ENCODE measurements around the gene ADAM11. TPM values are rescaled to one million over a fixed set of nuclear protein-coding genes. Genes with fewer than 3 reads are reported as not detected.

Gene ADAM11
- total and polyA plus RNA-seq, 2 of the 13 experiments (the other 11 are each of a cell fraction or from before 2014, with no cell fraction given) = 0.38 to 0.91 TPM

GRCh38 chr17:44774271-44775135, 15.7 kb downstream of the ADAM11 start (continued):
- peak; percentile 35; the same call in 1 of the 2 replicates for TF ChIP-seq HOMEZ (CRISPR knock-in tag; IDR thresholded peaks at IDR 0.05; ENCODE audit: low read depth)
- TF ChIP-seq ZBTB7B (CRISPR knock-in tag; IDR thresholded peaks at IDR 0.05) = no peak; the same call in 1 of the 2 replicates
- TF ChIP-seq ZNF773 (CRISPR knock-in tag; IDR thresholded peaks at IDR 0.05; ENCODE audit: borderline replicate concordance) = no peak
- no peak for TF ChIP-seq ZNF275 (CRISPR knock-in tag; IDR thresholded peaks at IDR 0.05; ENCODE audit: borderline replicate concordance)
- no peak for TF ChIP-seq SRSF4 (IDR thresholded peaks at IDR 0.05; ENCODE audit: low read depth, low read length, poor library complexity, severe bottlenecking)
- TF ChIP-seq YEATS4 (CRISPR knock-in tag; IDR thresholded peaks at IDR 0.05; ENCODE audit: borderline replicate concordance) = no peak; the same call in 1 of the 2 replicates
- no peak for TF ChIP-seq ZMYM3 (CRISPR knock-in tag; IDR thresholded peaks at IDR 0.05)
- no peak for TF ChIP-seq SETDB1 (CRISPR knock-in tag; IDR thresholded peaks at IDR 0.05; ENCODE audit: borderline replicate concordance)
- no peak for TF ChIP-seq THAP7 (CRISPR knock-in tag; IDR thresholded peaks at IDR 0.05)
- TF ChIP-seq SP2 (CRISPR knock-in tag; IDR thresholded peaks at IDR 0.05) = no peak
- TF ChIP-seq ZNF776 (CRISPR knock-in tag; IDR thresholded peaks at IDR 0.05) = no peak; the same call in 1 of the 2 replicates
- 0 out of 2 replicates have a peak, but pooled peaks have one; percentile 34 for TF ChIP-seq THAP11 (CRISPR knock-in tag; IDR thresholded peaks at IDR 0.05)
- TF ChIP-seq MBD4 (IDR thresholded peaks at IDR 0.05; ENCODE audit: borderline replicate concordance, low read length) = no peak
- TF ChIP-seq ZNF652 (CRISPR knock-in tag; IDR thresholded peaks at IDR 0.05; ENCODE audit: borderline replicate concordance, low read depth) = no peak
- TF ChIP-seq MLXIP (CRISPR knock-in tag; IDR thresholded peaks at IDR 0.05; ENCODE audit: borderline replicate concordance) = no peak
- TF ChIP-seq ZEB1 (IDR thresholded peaks at IDR 0.05; ENCODE audit: insufficient replicate concordance, low read depth) = no peak
- no peak for TF ChIP-seq ONECUT2 (CRISPR knock-in tag; IDR thresholded peaks at IDR 0.05)
- no peak for TF ChIP-seq BATF2 (CRISPR knock-in tag; IDR thresholded peaks at IDR 0.05)
- no peak for TF ChIP-seq CBX2 (IDR thresholded peaks at IDR 0.05; ENCODE audit: low read depth, low read length)
- TF ChIP-seq CBX2 (CRISPR knock-in tag; IDR thresholded peaks at IDR 0.05; ENCODE audit: low read depth) = no peak
- no peak for TF ChIP-seq ZKSCAN8 (CRISPR knock-in tag; IDR thresholded peaks at IDR 0.05; ENCODE audit: borderline replicate concordance)
- TF ChIP-seq MLLT10 (CRISPR knock-in tag; IDR thresholded peaks at IDR 0.05) = no peak
- TF ChIP-seq ZNF572 (CRISPR knock-in tag; IDR thresholded peaks at IDR 0.05) = no peak
